GM18519 (cell line): ENCODE results near the gene IL18.
"Not testable (repeated sequence)": the region's sequence is repeated elsewhere in the genome, so short reads cannot be mapped to it uniquely, and the experiment has no call there.

Experiments
- ATAC-seq: cut with Tn5 transposase; IDR thresholded peaks from one replicate; pipeline ENCODE4 v1.9.1; 2021; ENCODE audit warnings: mild to moderate bottlenecking, moderate library complexity; ENCODE audit not compliant: unreplicated experiment, low FRiP score

IL18 gene

DNA sequence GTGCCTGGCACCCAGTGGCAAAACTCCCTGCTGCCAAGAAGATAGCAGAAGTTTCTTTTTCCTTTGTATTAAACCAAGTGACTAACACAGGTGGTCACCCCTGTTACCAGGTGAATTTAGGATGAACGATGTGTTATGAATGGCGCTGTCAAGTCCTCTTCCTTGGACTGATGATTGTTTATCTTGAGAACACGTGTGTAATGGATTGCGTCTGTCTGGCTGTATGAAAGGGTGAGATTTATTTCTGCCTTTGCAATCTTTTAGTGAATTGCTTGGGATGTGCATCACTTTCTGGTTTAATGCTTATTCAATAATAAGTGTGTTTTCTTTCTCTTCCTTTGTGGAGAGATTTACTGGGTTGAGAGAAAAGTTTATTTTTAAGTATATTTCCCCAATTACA lies 40.8 kb downstream of the IL18 start:
- no peak for ATAC-seq

DNA sequence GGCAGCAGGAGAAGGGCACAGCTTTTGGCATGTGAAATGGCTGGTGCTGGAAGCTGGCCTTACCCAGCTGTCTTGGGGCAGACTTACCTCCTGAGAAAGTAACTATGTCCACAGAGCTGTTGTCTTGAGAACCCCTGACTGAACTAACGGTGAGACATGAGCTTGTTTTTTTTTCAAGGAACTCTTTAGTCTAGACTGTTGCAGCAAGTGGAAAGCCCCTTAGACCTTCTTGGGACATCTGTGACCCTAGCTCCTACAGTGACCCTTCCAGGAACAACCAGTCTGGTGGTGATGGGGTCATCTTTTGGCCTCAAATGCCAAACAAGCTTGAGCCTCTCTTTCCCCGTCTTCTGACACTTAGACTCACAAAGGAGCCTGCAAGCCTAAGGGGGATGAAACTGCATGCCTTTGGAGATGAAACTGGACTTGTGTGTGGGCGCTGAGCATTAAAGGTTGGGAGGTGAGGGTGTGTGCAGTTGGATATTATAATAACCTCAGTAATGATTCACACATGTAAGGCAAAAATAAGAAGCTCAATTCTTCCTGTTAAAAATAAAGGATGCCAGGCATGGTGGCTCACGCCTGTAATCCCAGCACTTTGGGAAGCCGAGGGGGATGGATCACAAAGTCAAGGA lies 41.8 kb downstream of the IL18 start:
- ATAC-seq: no peak

DNA sequence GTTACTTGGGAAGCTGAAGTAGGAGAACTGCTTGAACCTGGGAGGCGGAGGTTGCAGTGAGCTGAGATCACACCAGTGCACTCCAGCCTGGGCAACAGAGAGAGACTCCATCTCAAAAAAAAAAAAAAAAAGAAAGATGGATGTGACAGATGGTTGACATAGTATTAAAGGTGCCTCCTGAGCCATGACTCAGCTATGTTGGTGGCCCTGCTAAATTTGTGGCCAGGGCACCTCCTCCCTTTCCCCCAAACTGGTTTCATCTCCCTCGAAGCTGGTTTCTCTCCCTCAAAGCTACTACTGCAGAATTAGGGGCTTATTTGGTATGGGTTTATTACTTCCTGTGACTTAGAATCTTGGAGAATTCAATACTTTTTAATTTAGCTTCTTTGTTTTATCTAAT lies 45.7 kb downstream of the IL18 start:
- no peak for ATAC-seq

DNA sequence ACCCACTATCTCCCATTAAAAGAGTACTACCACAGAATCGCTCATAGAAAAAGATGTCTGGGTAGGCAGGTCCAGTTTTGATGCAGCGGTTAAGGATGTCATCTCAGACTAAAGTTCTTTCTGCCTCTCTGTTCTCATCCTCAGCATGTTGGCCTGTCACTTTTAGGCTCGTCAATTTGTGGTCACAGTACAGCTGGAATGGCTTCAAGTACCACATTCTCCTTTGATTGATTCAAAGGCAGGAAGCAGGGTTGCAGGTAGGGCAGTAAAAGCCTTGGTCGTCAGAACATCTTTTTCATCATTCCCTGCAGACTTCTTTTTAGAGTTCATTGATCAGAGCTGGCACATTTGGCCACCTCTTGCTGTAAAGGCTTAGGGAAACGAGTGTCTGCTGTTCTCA lies 48.5 kb downstream of the IL18 start:
- no peak for ATAC-seq

DNA sequence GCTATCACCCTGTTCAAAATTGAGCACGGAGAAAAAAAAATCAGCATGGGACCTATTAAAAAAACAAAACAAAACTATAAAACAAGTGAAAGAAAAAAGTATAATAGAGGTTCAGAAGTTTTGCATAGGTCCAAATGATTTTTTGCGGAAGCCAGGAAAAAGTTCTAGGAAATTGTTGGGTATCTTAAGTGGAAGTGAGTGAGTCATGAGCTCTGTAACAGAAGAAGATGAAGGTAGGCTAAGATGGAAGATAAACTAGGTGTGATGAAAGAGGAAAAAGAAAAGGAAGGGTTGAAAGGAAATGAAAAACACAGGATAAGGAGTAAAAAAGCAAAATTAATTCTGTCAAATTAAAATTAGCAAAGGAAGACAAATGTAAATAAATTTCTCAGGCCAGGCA lies 49.4 kb downstream of the IL18 start:
- ATAC-seq: no peak

DNA sequence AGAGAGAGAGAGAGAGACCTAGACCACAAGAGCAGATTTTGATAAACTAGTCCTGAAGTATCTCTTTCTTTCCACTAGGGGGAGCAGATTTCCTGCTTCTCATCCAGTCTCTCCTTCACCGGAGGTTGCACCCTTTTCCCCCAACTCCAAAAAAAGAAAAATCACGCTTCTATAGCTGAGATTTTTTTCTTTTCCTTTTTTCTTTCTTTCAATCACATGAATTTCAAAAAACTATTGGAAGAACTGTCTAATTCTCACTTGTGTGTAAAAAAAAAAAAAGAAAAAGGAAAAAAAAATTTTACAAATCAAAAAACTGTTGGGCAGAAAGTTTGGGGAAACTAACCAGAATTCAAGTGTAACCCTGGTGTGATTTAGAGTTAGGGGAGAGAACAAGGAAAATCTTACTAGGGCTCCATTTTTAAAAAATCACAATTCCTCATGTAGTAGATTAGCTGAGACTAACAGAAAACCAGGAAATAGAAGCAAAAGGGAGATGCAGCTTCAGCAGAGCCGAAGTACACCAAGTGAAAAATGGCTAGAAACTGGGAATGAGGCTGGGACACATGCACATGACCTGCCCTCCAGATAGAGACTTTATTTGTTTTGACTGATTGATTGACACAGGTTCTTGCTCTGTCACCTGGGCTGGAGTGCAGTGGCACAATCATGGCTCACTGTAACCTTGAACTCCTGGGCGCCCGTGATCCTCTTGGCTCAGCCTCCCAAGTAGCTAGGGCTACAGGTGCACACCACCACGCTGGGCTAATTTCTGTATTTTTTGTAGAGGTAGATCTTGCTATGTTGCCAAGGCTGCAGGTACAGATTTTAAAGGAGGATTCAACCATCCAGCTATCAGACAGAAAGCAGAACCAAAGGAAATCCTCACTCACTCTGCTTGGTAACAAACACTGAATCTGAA lies 50.1 kb downstream of the IL18 start:
- ATAC-seq: no peak

DNA sequence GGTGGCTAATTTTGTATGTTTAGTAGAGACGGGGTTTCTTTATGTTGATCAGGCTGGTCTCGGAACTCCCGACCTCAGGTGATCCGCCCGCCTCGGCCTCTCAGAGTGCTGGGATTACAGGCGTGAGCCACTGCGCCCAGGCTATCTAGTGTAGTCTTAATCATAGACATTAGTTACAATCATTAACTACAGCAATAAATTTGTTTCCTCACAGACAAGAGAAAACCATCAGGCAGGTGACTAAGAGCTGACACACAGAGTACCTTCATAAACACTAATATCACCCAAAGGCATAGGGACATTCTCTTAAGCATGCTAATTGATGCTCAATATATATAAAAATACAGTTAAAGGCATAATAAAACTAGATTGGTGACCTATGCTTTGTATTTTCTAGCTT lies 57.8 kb downstream of the IL18 start:
- no peak for ATAC-seq

DNA sequence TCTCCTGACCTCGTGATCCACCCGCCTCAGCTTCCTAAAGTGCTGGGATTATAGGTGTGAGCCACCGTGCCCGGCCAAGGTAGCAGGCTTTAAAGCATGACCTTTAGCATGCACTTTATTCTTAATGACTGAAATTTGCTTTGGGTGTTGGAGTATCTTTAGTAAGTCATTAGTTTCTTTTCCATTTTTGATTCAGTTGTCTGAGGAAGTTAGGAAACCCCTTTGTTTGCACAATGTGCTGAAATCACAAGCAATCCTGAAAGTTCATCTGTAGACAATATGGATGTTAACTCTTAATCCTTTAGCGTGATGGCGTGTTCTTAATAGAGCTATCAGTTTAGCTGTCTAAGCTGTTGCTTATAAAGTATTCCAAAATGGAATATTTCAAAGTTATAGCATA lies 60.4 kb downstream of the IL18 start:
- ATAC-seq: no peak

DNA sequence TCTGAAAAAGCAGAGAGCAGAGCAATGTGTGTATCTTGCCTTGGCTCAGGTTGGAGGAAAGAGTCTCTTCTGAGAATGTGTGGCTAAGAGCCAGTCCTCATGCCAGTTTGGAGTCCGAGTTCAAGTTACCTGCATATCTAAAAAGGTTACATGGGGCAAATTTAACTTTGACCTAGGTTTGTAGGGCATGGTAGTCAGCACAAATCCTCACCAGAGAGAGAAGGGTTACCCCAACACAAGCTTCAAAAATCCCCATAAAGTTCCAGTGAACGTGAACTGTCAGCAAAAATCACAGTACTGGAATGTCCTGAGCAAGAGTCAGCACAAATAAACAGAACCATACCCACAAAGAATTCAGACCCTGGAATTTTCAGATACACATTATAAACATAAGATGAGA lies 63.4 kb downstream of the IL18 start:
- no peak for ATAC-seq

DNA sequence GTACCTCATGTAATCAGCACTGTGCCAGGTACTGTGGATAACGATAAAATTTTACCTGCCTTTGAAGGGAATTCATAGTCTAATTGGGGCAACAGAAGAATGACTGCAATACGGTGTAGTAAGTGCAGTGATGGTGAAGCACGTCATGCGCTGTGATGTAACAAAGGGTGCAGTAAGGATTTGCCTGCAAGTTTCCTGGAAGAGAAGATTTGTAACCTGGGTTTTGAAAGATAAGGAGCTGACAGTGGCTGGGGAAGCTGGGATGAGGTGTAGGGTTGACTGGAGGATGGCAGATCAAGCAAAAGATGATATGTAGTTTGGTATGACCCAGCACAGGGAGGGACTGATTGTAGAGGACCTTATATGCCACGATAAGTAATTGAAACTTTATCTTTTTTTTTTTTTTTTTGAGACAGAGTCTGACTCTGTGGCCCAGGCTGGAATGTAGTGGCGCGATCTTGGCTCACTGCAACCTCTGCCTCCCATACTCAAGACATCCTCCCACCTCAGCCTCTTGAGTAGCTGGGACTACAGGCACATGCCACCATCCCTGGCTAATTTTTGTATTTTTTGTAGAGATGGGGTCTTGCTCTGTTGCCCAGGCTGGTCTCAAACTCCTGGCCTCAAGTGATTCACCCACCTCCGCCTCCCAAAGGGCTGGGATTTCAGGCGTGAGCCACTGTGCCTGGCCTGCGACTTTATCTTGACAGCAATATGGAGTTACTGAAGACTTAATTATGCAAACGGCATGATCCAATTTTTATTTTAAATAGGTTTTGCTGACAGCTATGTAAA lies 66.0 kb downstream of the IL18 start:
- ATAC-seq: no peak

DNA sequence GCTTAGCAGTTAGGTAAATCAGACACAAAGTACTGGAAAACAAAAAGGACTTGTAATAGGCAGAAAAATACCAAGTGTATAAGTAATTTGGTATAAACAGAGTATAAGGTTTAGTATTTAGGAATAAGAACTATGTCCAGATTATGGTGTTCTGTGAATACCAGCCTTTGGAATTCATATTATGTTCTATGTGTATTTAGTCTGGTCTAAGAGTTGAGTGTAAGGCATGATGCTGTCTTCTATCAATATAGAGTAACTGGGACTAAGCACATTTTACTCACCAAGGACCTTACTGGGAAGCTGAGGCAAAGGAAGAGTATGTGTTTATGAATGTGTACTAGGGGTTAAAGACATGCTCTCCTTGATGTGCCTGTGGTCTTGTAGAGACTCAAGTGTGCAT lies 67.7 kb downstream of the IL18 start:
- ATAC-seq: no peak

DNA sequence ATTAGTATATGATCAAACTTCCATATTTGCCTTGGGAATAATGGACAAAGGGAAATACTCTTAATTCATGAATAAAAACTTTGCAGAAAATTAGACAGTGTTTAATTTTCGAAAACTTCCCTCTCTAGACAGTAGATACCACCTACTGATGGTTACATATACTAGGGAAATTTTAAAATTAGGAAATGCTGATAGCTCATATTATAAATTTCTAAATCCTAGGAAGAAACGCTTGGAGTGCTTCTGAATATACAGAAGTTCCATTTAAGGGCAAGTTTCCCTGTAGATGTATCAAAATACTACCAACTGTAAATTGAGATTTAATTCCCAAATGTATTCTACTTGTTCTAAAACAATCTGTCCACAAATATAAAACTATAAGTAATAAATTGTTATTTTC lies 68.6 kb downstream of the IL18 start:
- not testable (repeated sequence) for ATAC-seq
